ENCODE results near the gene NCOR2. TPM values are rescaled to one million over a fixed set of nuclear protein-coding genes. Genes with fewer than 3 reads are reported as not detected.

Gene NCOR2
- total RNA-seq, 3 donors from 2014 or later, result 159 to 269 (median 161) TPM

GRCh38 chr12:124550123-124551089 lies 17.0 kb downstream of the NCOR2 start:
- ATAC-seq, result no peak
- Histone ChIP-seq H3K4me1 (ENCODE audit: low read depth) (peaks cover 23% of the 10 kb centered on the region), H3K4me3 (no peak overlapping the region), H3K36me3 (ENCODE audit: low read depth) (no peaks in the 10 kb centered on the region), H3K9me3 (no peaks in the 10 kb centered on the region)
- DNase-seq, result peak in 1 of 3 donors; percentile 55
- TF ChIP-seq CTCF (IDR thresholded peaks at IDR 0.05), result no peak
- intact Hi-C loops (cut with DNase I, micrococcal nuclease), result no loop called here

GRCh38 chr12:124549629-124550028 lies 17.8 kb downstream of the NCOR2 start:
- Histone ChIP-seq H3K4me1 (ENCODE audit: low read depth) (peaks cover 27% of the 10 kb centered on the region), H3K9me3 (no peaks in the 10 kb centered on the region), H3K36me3 (ENCODE audit: low read depth) (no peaks in the 10 kb centered on the region), H3K4me3 (no peak overlapping the region)
- ATAC-seq, result no peak
- intact Hi-C loops (cut with DNase I, micrococcal nuclease), result no loop called here
- no peak for DNase-seq
- TF ChIP-seq CTCF (IDR thresholded peaks at IDR 0.05), result no peak

- ATAC-seq (no peak), DNase-seq (peak in 2 of 3 donors; percentile 41 to 58)
- no peak overlapping the region for H3K4me3 ChIP-seq
- H3K36me3 ChIP-seq (ENCODE audit: low read depth), result no peaks in the 10 kb centered on the region
- peaks cover 33% of the 10 kb centered on the region for H3K4me1 ChIP-seq (ENCODE audit: low read depth)
- no peaks in the 10 kb centered on the region for H3K9me3 ChIP-seq
- intact Hi-C loops (cut with DNase I, micrococcal nuclease), result no loop called here
- no peak for TF ChIP-seq CTCF (IDR thresholded peaks at IDR 0.05)
Observed at GRCh38 chr12:124548854-124549378, 18.5 kb downstream of the NCOR2 start.

- TF ChIP-seq CTCF (IDR thresholded peaks at IDR 0.05), result no peak
- H3K4me1 ChIP-seq (ENCODE audit: low read depth), result peaks cover 45% of the 10 kb centered on the region
- no peaks in the 10 kb centered on the region for H3K9me3 ChIP-seq
- intact Hi-C loops (cut with DNase I, micrococcal nuclease), result no loop called here
- ATAC-seq (no peak), DNase-seq (no peak)
- no peaks in the 10 kb centered on the region for H3K36me3 ChIP-seq (ENCODE audit: low read depth)
- H3K4me3 ChIP-seq, result no peak overlapping the region
Observed at GRCh38 chr12:124547626-124548025, 19.8 kb downstream of the NCOR2 start.

GRCh38 chr12:124545508-124546418 lies 21.6 kb downstream of the NCOR2 start:
- H3K9me3 ChIP-seq, result no peaks in the 10 kb centered on the region
- ATAC-seq (peak; percentile 52), DNase-seq (peak; percentile 52 to 79 (median 62))
- TF ChIP-seq CTCF (IDR thresholded peaks at IDR 0.05), result no peak
- H3K4me1 ChIP-seq (ENCODE audit: low read depth), result peaks cover 53% of the 10 kb centered on the region
- no peak overlapping the region for H3K4me3 ChIP-seq
- H3K36me3 ChIP-seq (ENCODE audit: low read depth), result no peaks in the 10 kb centered on the region
- intact Hi-C loops (cut with DNase I, micrococcal nuclease), result no loop called here

Data from mucosa of descending colon (tissue), 3 donors.